H1 (cell line): ENCODE data around the gene HDAC10. TPM values are rescaled to one million over a fixed set of nuclear protein-coding genes. Genes with fewer than 3 reads are reported as not detected.

Experiments
- CTCF ChIA-PET: fragments of 300-600 bp; sonication (Branson Sonifier 250); formaldehyde crosslinking; loops from one replicate; lab custom pipeline; 2021; ENCODE audit not compliant: partially characterized antibody; lab: Charles Lee
- POLR2A ChIA-PET: fragments of 300-600 bp; sonication (Branson Sonifier 250); formaldehyde crosslinking; loops from one replicate; lab custom pipeline; 2021; ENCODE audit warnings: inconsistent platforms; ENCODE audit not compliant: partially characterized antibody; lab: Charles Lee
- DNase-seq, 2 experiments: peaks; one replicate each; pipeline versions ENCODE4 v3.0.0 to v3.0.0-alpha.2; 2010 to 2022; ENCODE audit warnings: low spot score in 2 of 2, low read depth in 1 of 2, mixed read lengths in 1 of 2
- FAIRE-seq: peaks from 2 replicates; lab custom pipeline; 2011; peaks lifted over from hg19 to GRCh38; lab: Jason Lieb, UNC
- H2AFZ ChIP-seq: 2 replicates; pipeline ENCODE4 v1.8.1; 2012; ENCODE audit warnings: low read length, inconsistent platforms
- H2AK5ac ChIP-seq: 2 replicates; pipeline ENCODE4 v1.6.1; 2013; ENCODE audit warnings: low read depth, low read length
- H2BK120ac ChIP-seq: replicated peaks from 2 replicates; pipeline ENCODE3; 2013; ENCODE audit warnings: low read depth, low read length, inconsistent platforms
- H2BK12ac ChIP-seq: 2 replicates; pipeline ENCODE4 v1.6.1; 2013; ENCODE audit warnings: low read depth, low read length
- H2BK15ac ChIP-seq: 2 replicates; pipeline ENCODE4 v1.6.1; 2013; ENCODE audit warnings: low read length
- H2BK20ac ChIP-seq: 2 replicates; pipeline ENCODE4 v1.6.1; 2013; ENCODE audit warnings: low read length
- H2BK5ac ChIP-seq: 2 replicates; pipeline ENCODE4 v1.6.1; 2013; ENCODE audit warnings: low read depth, low read length
- H3K14ac ChIP-seq: 2 replicates; pipeline ENCODE4 v1.6.1; 2013; ENCODE audit warnings: inconsistent platforms; ENCODE audit not compliant: insufficient read length
- H3K18ac ChIP-seq: 2 replicates; pipeline ENCODE4 v1.6.1; 2013; ENCODE audit warnings: low read length; ENCODE audit errors: extremely low read depth
- H3K23ac ChIP-seq: 2 replicates; pipeline ENCODE4 v1.6.1; 2013; ENCODE audit warnings: inconsistent platforms; ENCODE audit not compliant: insufficient read length
- H3K23me2 ChIP-seq: 2 replicates; pipeline ENCODE4 v1.6.1; 2013; ENCODE audit warnings: low read depth, low read length
- H3K27ac ChIP-seq: 2 replicates; pipeline ENCODE4 v1.6.1; 2011; ENCODE audit warnings: low read depth, low read length, inconsistent platforms
- H3K27me3 ChIP-seq, 4 experiments: replicated peaks in 1 of 4; 1 replicate in 1 of 4; 2 replicates in 3 of 4; pipeline versions ENCODE4 v1.6.1 to v1.8.1; 2011 to 2013; ENCODE audit warnings: low read length in 3 of 4, mild to moderate bottlenecking in 3 of 4, inconsistent platforms in 2 of 4, mixed read lengths in 2 of 4, moderate library complexity in 1 of 4; ENCODE audit not compliant: control insufficient read depth in 3 of 4, insufficient read depth in 3 of 4; ENCODE audit errors: extremely low read depth in 1 of 4
- H3K36me3 ChIP-seq, 4 experiments: 2 replicates each; pipeline versions ENCODE4 v1.6.1 to v1.8.1; 2011 to 2013; ENCODE audit warnings: mild to moderate bottlenecking in 4 of 4, low read length in 3 of 4, moderate library complexity in 2 of 4, control low read depth in 1 of 4, inconsistent platforms in 1 of 4; ENCODE audit not compliant: insufficient read depth in 4 of 4, control insufficient read depth in 2 of 4
- H3K4ac ChIP-seq: replicated peaks from 2 replicates; pipeline ENCODE3; 2013; ENCODE audit warnings: low read length, low read depth, mixed read lengths, inconsistent platforms; ENCODE audit not compliant: insufficient read length
- H3K4me1 ChIP-seq, 4 experiments: replicated peaks in 1 of 4; 1 replicate in 1 of 4; 2 replicates in 3 of 4; pipeline versions ENCODE4 v1.6.1 to v1.8.1; 2011 to 2013; ENCODE audit warnings: low read length in 3 of 4, inconsistent platforms in 2 of 4, mixed read lengths in 1 of 4; ENCODE audit not compliant: insufficient read depth in 4 of 4, control insufficient read depth in 3 of 4
- H3K4me2 ChIP-seq, 2 experiments: 2 replicates each; pipeline versions ENCODE4 v1.6.1 to v1.8.1; 2011 to 2013; ENCODE audit warnings: low read depth in 2 of 2, low read length in 2 of 2, control low read depth in 1 of 2, inconsistent platforms in 1 of 2, mild to moderate bottlenecking in 1 of 2; ENCODE audit not compliant: insufficient read depth in 1 of 2
- H3K4me3 ChIP-seq, 4 experiments: fragments of 200-600, 300-600 bp in 1 of 4; sonication (generic), shearing (Covaris generic), sonication (Bioruptor Twin) in 1 of 4; 2 replicates each; pipeline versions ENCODE4 v1.5.1 to v1.8.1; 2011 to 2016; ENCODE audit warnings: low read length in 4 of 4, low read depth in 3 of 4, control low read depth in 2 of 4, inconsistent platforms in 2 of 4, mild to moderate bottlenecking in 2 of 4, mixed read lengths in 1 of 4, moderate library complexity in 1 of 4; ENCODE audit not compliant: insufficient read depth in 2 of 4; ENCODE audit errors: extremely low read depth in 1 of 4
- H3K56ac ChIP-seq: replicated peaks from 2 replicates; pipeline ENCODE3; 2013; ENCODE audit warnings: low read depth, mild to moderate bottlenecking, mixed read lengths, low read length, inconsistent platforms; ENCODE audit not compliant: insufficient read length
- H3K79me1 ChIP-seq: 2 replicates; pipeline ENCODE4 v1.6.1; 2013; ENCODE audit warnings: low read depth, low read length, control low read depth
- H3K79me2 ChIP-seq, 2 experiments: 2 replicates each; pipeline versions ENCODE4 v1.6.1 to v1.8.1; 2012 to 2013; ENCODE audit warnings: low read length in 2 of 2, mild to moderate bottlenecking in 2 of 2, inconsistent platforms in 1 of 2; ENCODE audit not compliant: insufficient read depth in 2 of 2, control insufficient read depth in 1 of 2
- H3K9ac ChIP-seq, 4 experiments: replicated peaks in 1 of 4; 1 replicate in 1 of 4; 2 replicates in 3 of 4; pipeline versions ENCODE4 v1.6.1 to v1.8.1; 2011 to 2013; ENCODE audit warnings: low read depth in 3 of 4, low read length in 3 of 4, control low read depth in 2 of 4, mild to moderate bottlenecking in 2 of 4, moderate library complexity in 2 of 4, inconsistent platforms in 1 of 4; ENCODE audit errors: extremely low read depth in 1 of 4
- H3K9me3 ChIP-seq, 2 experiments: 2 replicates each; pipeline versions ENCODE4 v1.6.1 to v1.8.1; 2012 to 2013; ENCODE audit warnings: mild to moderate bottlenecking in 2 of 2, moderate library complexity in 2 of 2, control low read depth in 1 of 2, inconsistent platforms in 1 of 2, low read depth in 1 of 2, low read length in 1 of 2, mixed read lengths in 1 of 2; ENCODE audit not compliant: insufficient read depth in 2 of 2
- H4K20me1 ChIP-seq, 2 experiments: replicated peaks in 1 of 2; 2 replicates each; pipeline versions ENCODE3 to v1.8.1; 2011 to 2013; ENCODE audit warnings: inconsistent platforms in 2 of 2, low read length in 2 of 2, mild to moderate bottlenecking in 1 of 2; ENCODE audit not compliant: insufficient read depth in 2 of 2, control insufficient read depth in 1 of 2
- H4K5ac ChIP-seq: 2 replicates; pipeline ENCODE4 v1.6.1; 2013; ENCODE audit warnings: low read length, low read depth, mixed read lengths, inconsistent platforms; ENCODE audit not compliant: insufficient read length
- H4K8ac ChIP-seq: 2 replicates; pipeline ENCODE4 v1.8.0; 2013; ENCODE audit warnings: mild to moderate bottlenecking, moderate library complexity, low read length, inconsistent platforms; ENCODE audit not compliant: insufficient read depth; ENCODE audit errors: extremely low read depth
- H4K91ac ChIP-seq: replicated peaks from 2 replicates; pipeline ENCODE3; 2013; ENCODE audit warnings: low read length, mixed read lengths, inconsistent platforms; ENCODE audit not compliant: insufficient read length
- SUZ12 ChIP-seq: fragments of 200-600 bp; sonication (generic); IDR thresholded peaks from 2 replicates; pipeline ENCODE4 v1.6.1; 2012; ENCODE audit warnings: mild to moderate bottlenecking, inconsistent platforms, low read length, moderate library complexity, mixed read lengths
- whole genome bisulfite sequencing, 2 experiments: shearing (Covaris generic) in 1 of 2; methylation state at CpG; one replicate each; pipeline versions ENCODE4 v1.1.6 to v1.1.7; 2013 to 2015; ENCODE audit warnings: low lambda C conversion rate in 2 of 2, mixed read lengths in 2 of 2, inconsistent platforms in 1 of 2, low coverage in 1 of 2, missing lambda C conversion rate in 1 of 2; ENCODE audit not compliant: insufficient replicate concordance in 2 of 2, insufficient coverage in 1 of 2, insufficient read length in 1 of 2; ENCODE audit errors: extremely low coverage in 1 of 2, missing lambda C conversion rate in 1 of 2; 5-methylcytosine and 5-hydroxymethylcytosine counted together
- polyA plus RNA-seq, 7 experiments: library from polyadenylated mRNA; depleted of rRNA in 3 of 7; stranded (reverse) in 5 of 7; unstranded in 2 of 7; fragments of >200 nt in 5 of 7; fragments of 200-250 nt in 2 of 7; gene quantifications; 1 replicate in 5 of 7; 2 replicates in 1 of 7; 4 replicates in 1 of 7; pipeline versions ENCODE4 v1.2.1 to v1.2.3, GENCODE V29; 2011 to 2013; ENCODE audit warnings: missing spikeins in 2 of 7, mixed read lengths in 2 of 7
- total RNA-seq: library from RNA; stranded (reverse); fragmentation: NEBNext Ultra II Directional; extraction: Animal tissue kit (Norgen Biotek cat#: 25700); gene quantifications from 2 replicates; pipeline ENCODE4 v1.2.1, GENCODE V29; 2021

HDAC10 gene
- total and polyA plus RNA-seq, 2 of the 8 experiments (the other 6 are each of a cell fraction or from before 2014, with no cell fraction given): 11.2 to 26.4 TPM

DNA sequence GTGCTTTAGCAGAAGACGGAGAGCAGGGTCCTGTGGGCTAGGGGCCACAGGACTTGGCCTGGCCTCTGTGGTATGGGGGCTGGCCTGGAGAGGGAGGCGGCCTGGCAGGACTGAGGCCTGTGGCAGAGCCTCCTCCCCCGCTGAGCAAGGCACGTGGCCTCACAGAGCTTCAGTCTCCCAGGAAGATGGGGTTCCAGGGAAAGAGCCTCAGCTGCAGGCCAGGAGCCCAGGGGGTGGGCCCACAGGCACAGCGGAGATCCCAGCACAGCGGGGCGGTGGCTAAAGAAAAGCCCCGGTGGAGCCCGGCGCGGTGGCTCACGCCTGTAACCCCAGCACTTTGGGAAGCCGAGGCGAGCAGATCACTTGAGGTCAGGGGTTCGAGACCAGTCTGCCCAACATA is 8.2 kb upstream of the HDAC10 start:
- Histone ChIP-seq H3K79me1 (no peaks in the 10 kb centered on the region), H3K4ac (no peak overlapping the region), H4K20me1 (peaks cover 5 to 12% of the 10 kb centered on the region in 2 experiments), H3K23me2 (peaks cover 6% of the 10 kb centered on the region; the same call in 1 of the 2 replicates), H3K9me3 (no peaks in the 10 kb centered on the region), H2BK120ac (no peak overlapping the region), H2AK5ac (no peak overlapping the region), H2AFZ (no peak overlapping the region), H3K4me1 (peaks cover 0 to 20% (median 10%) of the 10 kb centered on the region in 4 experiments; a peak in 6 of 7 replicates), H2BK12ac (no peak overlapping the region), H3K36me3 (no peaks in the 10 kb centered on the region), H3K4me3 (no peak overlapping the region), H3K27me3 (peaks cover 1 to 22% (median 16%) of the 10 kb centered on the region in 4 experiments; a peak in 6 of 7 replicates), H3K18ac (no peak overlapping the region), H4K91ac (no peak overlapping the region), H2BK5ac (no peak overlapping the region), H4K8ac (no peak overlapping the region), H2BK15ac (no peak overlapping the region), H3K4me2 (no peak overlapping the region), H3K14ac (no peak overlapping the region), H3K9ac (no peak overlapping the region), H3K27ac (no peak overlapping the region), H3K23ac (no peak overlapping the region), H3K56ac (no peak overlapping the region), H4K5ac (no peak overlapping the region), H2BK20ac (no peak overlapping the region), H3K79me2 (no peaks in the 10 kb centered on the region)
- FAIRE-seq: no peak
- no peak for TF ChIP-seq SUZ12
- POLR2A ChIA-PET: interaction anchor here (0.8 kb wide), 1 partner anchor 8 kb away, joined by 3 read pairs; the partner anchor contains the start of gene HDAC10
- DNase-seq: no peak
- CTCF ChIA-PET: interaction anchor here (0.7 to 2.2 kb wide), 3 partner anchors 7 to 17 kb away, joined by 4 to 17 read pairs (median 4); partner anchors contain the start of gene HDAC10
- WGBS, 2 experiments: 91% methylated on average over 15 of the region's 15 CpGs; no CpG with 5 or more reads in 1 of the 2 experiments
